Caco-2 (cell line): ENCODE measurements around the gene PLLP. TPM values are rescaled to one million over a fixed set of nuclear protein-coding genes. Genes with fewer than 3 reads are reported as not detected.

Experiments
- BruUV-seq: library from RNA; stranded (reverse); fragments of 400-500 nt; replicated peaks from 2 replicates; lab custom pipeline; 2021; lab: Mats Ljungman, UMichigan
- CTCF ChIA-PET: fragments of 300-600 bp; sonication (Branson Sonifier 250); formaldehyde crosslinking; loops from one replicate; lab custom pipeline; 2022; ENCODE audit warnings: antibody characterized with exemption; lab: Charles Lee
- POLR2A ChIA-PET: fragments of 300-600 bp; sonication (Branson Sonifier 250); formaldehyde crosslinking; loops from one replicate; lab custom pipeline; 2022; ENCODE audit warnings: antibody characterized with exemption; lab: Charles Lee
- DNase-seq, 2 experiments: peaks; one replicate each; pipeline versions ENCODE4 v3.0.0 to v3.0.0-alpha.2; 2020 to 2022
- H3K27me3 ChIP-seq: replicated peaks from 2 replicates; pipeline ENCODE4 v1.6.0; 2011; ENCODE audit warnings: low read length; ENCODE audit not compliant: control insufficient read depth, insufficient read depth
- H3K36me3 ChIP-seq: 2 replicates; pipeline ENCODE4 v1.5.1; 2011; ENCODE audit warnings: low read length; ENCODE audit not compliant: control insufficient read depth, insufficient read depth
- H3K4me1 ChIP-seq: fragments of 250-450 bp; sonication (Bioruptor Pico); 2 replicates; pipeline ENCODE4 v1.5.1; 2020; ENCODE audit warnings: mild to moderate bottlenecking
- H3K4me3 ChIP-seq: 2 replicates; pipeline ENCODE4 v1.5.1; 2011; ENCODE audit warnings: low read depth, mild to moderate bottlenecking, control low read depth, low read length
- H3K9me3 ChIP-seq: fragments of 250-450 bp; sonication (Bioruptor Pico); 2 replicates; pipeline ENCODE4 v1.5.1; 2020; ENCODE audit warnings: mild to moderate bottlenecking, moderate library complexity
- H3K27ac Mint-ChIP-seq: one replicate; pipeline ENCODE4 v1.8.0; 2022; ENCODE audit warnings: mixed read lengths; ENCODE audit not compliant: unreplicated experiment
- H3K27me3 Mint-ChIP-seq: one replicate; pipeline ENCODE4 v1.8.0; 2022; ENCODE audit warnings: mixed read lengths; ENCODE audit not compliant: insufficient read depth, unreplicated experiment
- H3K36me3 Mint-ChIP-seq: one replicate; pipeline ENCODE4 v1.8.0; 2022; ENCODE audit warnings: mild to moderate bottlenecking, mixed read lengths; ENCODE audit not compliant: insufficient read depth, unreplicated experiment
- H3K4me1 Mint-ChIP-seq: one replicate; pipeline ENCODE4 v1.8.0; 2022; ENCODE audit warnings: low read depth, mixed read lengths; ENCODE audit not compliant: unreplicated experiment
- H3K4me3 Mint-ChIP-seq: one replicate; pipeline ENCODE4 v1.8.0; 2022; ENCODE audit warnings: mild to moderate bottlenecking, moderate library complexity, mixed read lengths; ENCODE audit not compliant: unreplicated experiment
- H3K9me3 Mint-ChIP-seq: one replicate; pipeline ENCODE4 v1.8.0; 2022; ENCODE audit warnings: mixed read lengths; ENCODE audit not compliant: unreplicated experiment
- intact Hi-C: fragments of 100-400 bp; cut with micrococcal nuclease; formaldehyde crosslinking; loops from one replicate; pipeline ENCODE4 v1.10.0; 2022; ENCODE audit not compliant: unreplicated experiment
- total RNA-seq: library from RNA; stranded (reverse); gene quantifications from 2 replicates; pipeline ENCODE4 v1.2.3, GENCODE V29; 2022
- TF ChIP-seq, protein P1 (sequence below), 2 experiments: fragments of 200-600 bp in 1 of 2; IDR thresholded peaks; 1 replicate in 1 of 2; 2 replicates in 1 of 2; pipeline versions ENCODE4 v1.5.1 to v1.8.0; 2011 to 2022; ENCODE audit warnings: antibody characterized with exemption in 1 of 2, control low read depth in 1 of 2, inconsistent platforms in 1 of 2, low read depth in 1 of 2, low read length in 1 of 2, mild to moderate bottlenecking in 1 of 2, moderate library complexity in 1 of 2; ENCODE audit not compliant: insufficient read depth in 1 of 2, severe bottlenecking in 1 of 2, unreplicated experiment in 1 of 2

The PLLP gene
- total RNA-seq, 1 experiment from 2014 or later: 53.0 TPM

GRCh38 chr16:57234707-57235092 is 49.8 kb downstream of the PLLP start:
- H3K4me1 Mint-ChIP-seq: no peaks in the 10 kb centered on the region
- peaks cover 4% of the 10 kb centered on the region for H3K36me3 ChIP-seq
- H3K27ac Mint-ChIP-seq: no peak overlapping the region
- no peaks in the 10 kb centered on the region for H3K27me3 Mint-ChIP-seq
- intact Hi-C loops: no loop called here
- H3K9me3 Mint-ChIP-seq: no peaks in the 10 kb centered on the region
- POLR2A ChIA-PET: no interaction called here
- no peaks in the 10 kb centered on the region for H3K9me3 ChIP-seq
- TF ChIP-seq, protein P1, sequence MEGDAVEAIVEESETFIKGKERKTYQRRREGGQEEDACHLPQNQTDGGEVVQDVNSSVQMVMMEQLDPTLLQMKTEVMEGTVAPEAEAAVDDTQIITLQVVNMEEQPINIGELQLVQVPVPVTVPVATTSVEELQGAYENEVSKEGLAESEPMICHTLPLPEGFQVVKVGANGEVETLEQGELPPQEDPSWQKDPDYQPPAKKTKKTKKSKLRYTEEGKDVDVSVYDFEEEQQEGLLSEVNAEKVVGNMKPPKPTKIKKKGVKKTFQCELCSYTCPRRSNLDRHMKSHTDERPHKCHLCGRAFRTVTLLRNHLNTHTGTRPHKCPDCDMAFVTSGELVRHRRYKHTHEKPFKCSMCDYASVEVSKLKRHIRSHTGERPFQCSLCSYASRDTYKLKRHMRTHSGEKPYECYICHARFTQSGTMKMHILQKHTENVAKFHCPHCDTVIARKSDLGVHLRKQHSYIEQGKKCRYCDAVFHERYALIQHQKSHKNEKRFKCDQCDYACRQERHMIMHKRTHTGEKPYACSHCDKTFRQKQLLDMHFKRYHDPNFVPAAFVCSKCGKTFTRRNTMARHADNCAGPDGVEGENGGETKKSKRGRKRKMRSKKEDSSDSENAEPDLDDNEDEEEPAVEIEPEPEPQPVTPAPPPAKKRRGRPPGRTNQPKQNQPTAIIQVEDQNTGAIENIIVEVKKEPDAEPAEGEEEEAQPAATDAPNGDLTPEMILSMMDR (IDR thresholded peaks at IDR 0.05; ENCODE audit: insufficient read depth in 1 of 2, low read depth in 1 of 2, low read length in 1 of 2, severe bottlenecking in 1 of 2, unreplicated experiment in 1 of 2): no peak
- no peak for DNase-seq
- no peak overlapping the region for H3K4me3 Mint-ChIP-seq
- no TSS peak for BruUV-seq
- H3K4me3 ChIP-seq: no peak overlapping the region
- H3K4me1 ChIP-seq: no peaks in the 10 kb centered on the region
- CTCF ChIA-PET: no interaction called here
- H3K36me3 Mint-ChIP-seq: peaks cover 80% of the 10 kb centered on the region
- H3K27me3 ChIP-seq: no peaks in the 10 kb centered on the region

DNA sequence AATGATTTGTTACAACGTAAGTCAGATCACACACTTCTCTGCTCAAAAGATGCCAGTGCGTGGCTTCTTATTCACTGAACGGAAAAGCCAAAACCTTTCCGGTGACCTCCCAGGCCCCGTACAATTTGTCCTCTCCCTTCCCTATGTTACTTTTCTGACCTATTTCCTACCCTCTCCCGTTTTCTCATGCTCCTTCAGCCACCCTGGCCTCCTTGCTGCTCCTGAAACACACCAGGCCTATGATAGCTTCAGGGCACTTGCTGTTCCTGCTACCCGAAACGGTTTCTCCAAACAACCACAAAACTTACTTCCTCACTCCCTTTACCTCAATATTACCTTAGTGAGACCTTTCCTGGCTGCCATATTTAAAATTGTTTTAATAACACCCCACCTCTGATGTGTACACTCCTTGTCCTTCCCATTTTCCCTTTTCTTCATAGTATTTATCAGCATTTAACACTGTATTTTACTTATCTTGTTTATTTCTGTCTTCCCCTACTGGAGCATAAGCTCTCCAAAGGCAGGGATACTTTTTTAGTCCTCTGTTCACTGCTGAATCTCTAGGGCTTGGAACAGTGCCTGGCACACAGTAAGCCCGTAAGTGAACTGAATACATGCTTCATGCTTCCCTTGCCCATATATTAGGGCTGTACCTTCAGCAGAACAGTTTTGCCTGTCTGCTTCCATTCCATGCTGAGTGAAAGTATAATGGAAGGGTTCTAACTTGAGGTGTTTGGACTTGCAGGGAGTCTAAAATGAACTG is 50.3 kb downstream of the PLLP start:
- TF ChIP-seq, protein P1 (IDR thresholded peaks at IDR 0.05; ENCODE audit: insufficient read depth in 1 of 2, low read depth in 1 of 2, low read length in 1 of 2, severe bottlenecking in 1 of 2, unreplicated experiment in 1 of 2): no peak
- BruUV-seq: no TSS peak
- no peaks in the 10 kb centered on the region for H3K27me3 ChIP-seq
- H3K4me1 ChIP-seq: no peaks in the 10 kb centered on the region
- intact Hi-C loops: no loop called here
- H3K4me3 ChIP-seq: no peak overlapping the region
- no peaks in the 10 kb centered on the region for H3K9me3 Mint-ChIP-seq
- no peaks in the 10 kb centered on the region for H3K9me3 ChIP-seq
- no peaks in the 10 kb centered on the region for H3K4me1 Mint-ChIP-seq
- no peak overlapping the region for H3K4me3 Mint-ChIP-seq
- H3K27me3 Mint-ChIP-seq: no peaks in the 10 kb centered on the region
- H3K36me3 ChIP-seq: peaks cover 3% of the 10 kb centered on the region; the same call in 1 of the 2 replicates
- CTCF ChIA-PET: no interaction called here
- no peak for DNase-seq
- H3K27ac Mint-ChIP-seq: no peak overlapping the region
- peaks cover 81% of the 10 kb centered on the region for H3K36me3 Mint-ChIP-seq
- POLR2A ChIA-PET: no interaction called here

DNA sequence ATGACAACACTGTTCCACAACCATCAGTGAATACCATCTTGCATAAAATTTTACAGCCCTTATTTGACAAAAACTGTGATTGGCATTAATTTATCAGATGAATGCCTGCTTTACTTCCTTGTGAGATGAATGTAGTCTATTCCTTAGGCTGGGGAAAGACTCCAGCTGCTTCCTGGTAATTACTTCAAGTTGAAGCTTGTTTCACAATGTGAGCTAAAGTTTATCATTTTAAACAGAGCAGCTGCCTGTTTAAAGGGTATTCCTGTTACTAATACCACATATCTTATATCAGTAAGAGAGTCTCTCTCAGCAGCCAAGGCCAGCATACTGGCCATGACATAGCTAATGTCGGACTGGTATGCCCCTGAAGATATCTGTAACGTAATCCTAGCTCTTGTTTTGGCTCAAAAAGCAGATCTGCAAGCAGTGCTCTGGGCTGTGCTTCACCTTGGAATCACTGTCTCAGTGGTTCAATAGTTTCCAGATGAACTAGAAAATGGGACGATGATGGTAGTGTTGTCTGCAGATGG is 52.6 kb downstream of the PLLP start:
- H3K36me3 Mint-ChIP-seq: peaks cover 87% of the 10 kb centered on the region
- H3K36me3 ChIP-seq: peaks cover 1% of the 10 kb centered on the region; the same call in 1 of the 2 replicates
- CTCF ChIA-PET: no interaction called here

More for the DNA sequence above, 52.6 kb downstream of the PLLP start:
- intact Hi-C loops: no loop called here
- no peaks in the 10 kb centered on the region for H3K27me3 ChIP-seq
- H3K27ac Mint-ChIP-seq: no peak overlapping the region
- no peaks in the 10 kb centered on the region for H3K9me3 Mint-ChIP-seq
- H3K9me3 ChIP-seq: no peaks in the 10 kb centered on the region
- TF ChIP-seq, protein P1 (IDR thresholded peaks at IDR 0.05; ENCODE audit: insufficient read depth in 1 of 2, low read depth in 1 of 2, low read length in 1 of 2, severe bottlenecking in 1 of 2, unreplicated experiment in 1 of 2): no peak
- no peaks in the 10 kb centered on the region for H3K4me1 ChIP-seq
- H3K4me3 ChIP-seq: no peak overlapping the region
- no peaks in the 10 kb centered on the region for H3K4me1 Mint-ChIP-seq
- BruUV-seq: no TSS peak
- DNase-seq: no peak
- H3K4me3 Mint-ChIP-seq: no peak overlapping the region
- no peaks in the 10 kb centered on the region for H3K27me3 Mint-ChIP-seq
- POLR2A ChIA-PET: no interaction called here
